Spleen (tissue), 11 donors: ENCODE data around the gene SH2D2A. TPM values are rescaled to one million over a fixed set of nuclear protein-coding genes. Genes with fewer than 3 reads are reported as not detected.
A peak's percentile ranks its signal among the peaks of the same experiment; 100 is the strongest.

ENCODE experiments used
- DNase-seq: peaks from one replicate; pipeline ENCODE4 v3.0.0-alpha.2; 2020
- H3K27ac ChIP-seq, 8 donors: fragments of 200-600 bp; sonication (generic) in 7 of 8; 1 replicate in 4 of 8; 2 replicates in 4 of 8; pipeline versions ENCODE4 v1.5.0 to v1.8.0; 2016 to 2021; ENCODE audit warnings: inconsistent platforms in 4 of 8, mild to moderate bottlenecking in 4 of 8, moderate library complexity in 1 of 8
- H3K27me3 ChIP-seq, 7 donors: fragments of 200-600 bp; sonication (generic) in 6 of 7; replicated peaks in 1 of 7; 1 replicate in 4 of 7; 2 replicates in 3 of 7; pipeline versions ENCODE4 v1.5.0 to v1.8.0; 2016 to 2021; ENCODE audit warnings: inconsistent platforms in 3 of 7, mild to moderate bottlenecking in 1 of 7
- H3K36me3 ChIP-seq, 6 donors: fragments of 200-600 bp; sonication (generic) in 5 of 6; 1 replicate in 4 of 6; 2 replicates in 2 of 6; pipeline versions ENCODE4 v1.5.0 to v1.8.0; 2016 to 2021; ENCODE audit warnings: inconsistent platforms in 2 of 6
- H3K4me1 ChIP-seq, 6 donors: fragments of 200-600 bp; sonication (generic) in 5 of 6; 1 replicate in 3 of 6; 2 replicates in 3 of 6; pipeline versions ENCODE4 v1.5.0 to v1.8.0; 2016 to 2021; ENCODE audit warnings: inconsistent platforms in 3 of 6
- H3K4me3 ChIP-seq, 8 donors: fragments of 200-600 bp; sonication (generic) in 7 of 8; 1 replicate in 4 of 8; 2 replicates in 4 of 8; pipeline versions ENCODE4 v1.5.0 to v1.8.0; 2016 to 2021; ENCODE audit warnings: inconsistent platforms in 4 of 8, mild to moderate bottlenecking in 4 of 8, moderate library complexity in 2 of 8
- H3K9me3 ChIP-seq, 8 donors: fragments of 200-600 bp; sonication (generic) in 7 of 8; 1 replicate in 4 of 8; 2 replicates in 4 of 8; pipeline versions ENCODE4 v1.5.0 to v1.8.0; 2016 to 2021; ENCODE audit warnings: inconsistent platforms in 4 of 8
- POLR2A ChIP-seq, 3 donors: fragments of 450-650 bp; IDR thresholded peaks; one replicate each; pipeline ENCODE4 v1.5.1; 2017; ENCODE audit warnings: antibody characterized with exemption in 3 of 3, mild to moderate bottlenecking in 1 of 3
- POLR2AphosphoS5 ChIP-seq, 3 donors: sonication (generic); formaldehyde crosslinking; IDR thresholded peaks; one replicate each; pipeline ENCODE4 v1.5.1; 2017; ENCODE audit warnings: antibody characterized with exemption in 3 of 3
- WGBS, 5 donors: extraction: QIAGEN DNeasy Blood & Tissue Kit in 3 of 5; methylation state at CpG; one replicate each; pipeline versions ENCODE4 v1.1.5 to v1.1.7; 2013 to 2018; 5-methylcytosine and 5-hydroxymethylcytosine counted together
- intact Hi-C: fragments of 100-400 bp; cut with DNase I; formaldehyde crosslinking; loops from one replicate; pipeline ENCODE4 v1.15.0; 2023; ENCODE audit warnings: low total_unique reads
- polyA plus RNA-seq, 3 donors: library from polyadenylated mRNA; stranded (reverse); fragments of 200-250 nt; gene quantifications; one replicate each; pipeline ENCODE4 v1.2.1, GENCODE V29; 2013
- total RNA-seq, 7 donors: library from RNA; depleted of rRNA in 3 of 7; stranded (reverse); fragments of >200 nt in 3 of 7; fragmentation: NEBNext Ultra II Directional in 4 of 7; extraction: Animal tissue kit (Norgen Biotek cat#: 25700) in 4 of 7; gene quantifications; one replicate each; pipeline versions ENCODE4 v1.1.0 to v1.2.1, GENCODE V29; 2016 to 2021
- TF ChIP-seq, protein P1 (sequence below), 11 experiments: fragments of 200-600 bp in 7 of 11; fragments of 450-650 bp in 4 of 11; sonication (generic) in 4 of 11; IDR thresholded peaks in 8 of 11; conservative IDR thresholded peaks in 3 of 11; 1 replicate in 7 of 11; 2 replicates in 4 of 11; pipeline versions ENCODE4 v1.4.0 to v1.8.0; 2016 to 2021; ENCODE audit warnings: antibody characterized with exemption in 11 of 11, inconsistent platforms in 4 of 11, mild to moderate bottlenecking in 1 of 11
- donor health status: healthy with polysubstance abuse.
- donor health status: DM: no; HTN: no; CAD: no; lungs with moderate emphysema.
- donor health status: DM: no; HTN: no; CAD: no.
- donor health status: Bipolar disorder and iron deficiency.
- donor health status: healthy.
- donor health status: DM: no; HTN: no; CAD: no.
- donor health status: DM: yes; HTN: yes; CAD: no.

Gene SH2D2A
- total and polyA plus RNA-seq, 10 donors = 3.6 to 22.1 (median 12.4) TPM

DNA sequence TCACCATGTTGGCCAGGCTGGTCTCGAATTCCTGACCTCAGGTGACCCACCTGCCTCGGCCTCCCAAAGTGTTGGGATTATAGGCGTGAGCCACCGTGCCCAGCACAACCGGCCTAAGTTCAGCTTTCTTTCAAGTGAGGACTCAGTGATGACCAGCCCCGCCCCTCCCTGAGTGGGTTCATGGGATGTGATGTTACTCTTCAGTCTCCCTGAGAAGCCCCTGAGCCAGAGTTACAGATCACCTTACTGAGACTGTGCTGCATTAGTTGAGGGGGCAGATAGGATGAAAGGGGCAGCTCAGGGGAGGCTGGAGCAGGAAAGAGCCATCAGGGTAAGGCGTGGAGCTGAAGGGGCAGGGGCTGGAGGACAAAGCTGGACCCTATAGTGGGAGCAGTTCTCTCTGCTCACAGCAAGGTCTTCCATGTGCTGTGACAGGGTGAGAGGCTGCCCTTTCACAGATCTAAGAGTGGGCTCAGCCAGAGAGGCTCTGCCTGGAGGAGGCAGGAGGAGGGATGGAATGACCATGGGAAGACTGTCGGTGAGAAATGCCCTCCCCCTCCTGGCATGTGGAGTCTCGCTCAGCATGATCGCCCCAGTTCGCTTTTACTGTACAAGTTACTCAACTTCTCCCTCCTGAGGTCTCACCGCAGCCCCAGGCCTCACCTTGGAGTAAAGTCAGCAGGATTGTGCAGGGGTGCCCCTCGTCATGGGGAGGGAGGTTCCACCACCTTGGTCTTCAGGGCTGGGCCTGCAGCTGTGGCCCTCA is 13.4 kb downstream of the SH2D2A start:
- no peaks in the 10 kb centered on the region for H3K27me3 ChIP-seq
- no peak overlapping the region for H3K4me3 ChIP-seq
- DNase-seq = no peak
- no peak overlapping the region for H3K27ac ChIP-seq
- TF ChIP-seq POLR2AphosphoS5 (IDR thresholded peaks at IDR 0.05) = peak; percentile 14 to 18 (median 17)
- TF ChIP-seq, protein P1, sequence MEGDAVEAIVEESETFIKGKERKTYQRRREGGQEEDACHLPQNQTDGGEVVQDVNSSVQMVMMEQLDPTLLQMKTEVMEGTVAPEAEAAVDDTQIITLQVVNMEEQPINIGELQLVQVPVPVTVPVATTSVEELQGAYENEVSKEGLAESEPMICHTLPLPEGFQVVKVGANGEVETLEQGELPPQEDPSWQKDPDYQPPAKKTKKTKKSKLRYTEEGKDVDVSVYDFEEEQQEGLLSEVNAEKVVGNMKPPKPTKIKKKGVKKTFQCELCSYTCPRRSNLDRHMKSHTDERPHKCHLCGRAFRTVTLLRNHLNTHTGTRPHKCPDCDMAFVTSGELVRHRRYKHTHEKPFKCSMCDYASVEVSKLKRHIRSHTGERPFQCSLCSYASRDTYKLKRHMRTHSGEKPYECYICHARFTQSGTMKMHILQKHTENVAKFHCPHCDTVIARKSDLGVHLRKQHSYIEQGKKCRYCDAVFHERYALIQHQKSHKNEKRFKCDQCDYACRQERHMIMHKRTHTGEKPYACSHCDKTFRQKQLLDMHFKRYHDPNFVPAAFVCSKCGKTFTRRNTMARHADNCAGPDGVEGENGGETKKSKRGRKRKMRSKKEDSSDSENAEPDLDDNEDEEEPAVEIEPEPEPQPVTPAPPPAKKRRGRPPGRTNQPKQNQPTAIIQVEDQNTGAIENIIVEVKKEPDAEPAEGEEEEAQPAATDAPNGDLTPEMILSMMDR (IDR thresholded peaks at IDR 0.05 in 8 of 11, conservative IDR thresholded peaks at IDR 0.05 in 3 of 11) = no peak
- 87 to 93% (median 92%) methylated on average over 12 to 13 of the region's 13 CpGs for WGBS, 5 donors
- H3K4me1 ChIP-seq = peaks cover 0 to 50% (median 13%) of the 10 kb centered on the region in 6 donors
- H3K36me3 ChIP-seq = peaks cover 0 to 61% (median 36%) of the 10 kb centered on the region in 6 donors
- H3K9me3 ChIP-seq = no peaks in the 10 kb centered on the region
- intact Hi-C loops = loop anchor here (10.0 kb wide), 1 partner anchor 52 kb away; the partner anchor contains the start of gene INSRR

DNA sequence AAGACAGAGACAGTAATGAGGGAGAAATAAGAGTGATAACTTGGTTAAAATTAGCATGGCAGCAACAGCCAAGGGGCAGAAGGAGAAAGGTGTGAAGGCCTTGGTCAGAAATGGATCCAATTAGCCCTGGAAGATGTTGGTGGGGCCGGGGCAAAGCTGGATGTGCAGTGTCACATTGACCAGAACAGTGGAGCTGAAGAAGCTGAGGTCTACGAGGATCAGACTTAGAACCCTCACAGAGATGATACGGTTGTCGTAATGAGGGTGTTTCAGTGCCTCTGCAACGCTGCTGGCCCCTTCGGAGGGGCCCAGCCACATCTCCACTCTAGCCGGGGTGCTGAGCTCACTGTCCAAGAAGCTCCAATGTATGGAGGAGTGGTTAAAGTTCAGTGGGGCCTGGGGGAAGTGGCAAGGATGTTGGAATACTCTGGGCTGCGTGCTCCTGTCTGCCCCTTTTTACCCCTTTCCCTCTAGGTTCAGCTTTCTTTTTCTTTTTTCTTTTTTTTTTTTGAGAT is 14.2 kb downstream of the SH2D2A start:
- intact Hi-C loops = loop anchor here (10.0 kb wide), 1 partner anchor 52 kb away; the partner anchor contains the start of gene INSRR
- Histone ChIP-seq H3K4me3 (no peak overlapping the region), H3K27me3 (no peaks in the 10 kb centered on the region), H3K27ac (no peak overlapping the region), H3K9me3 (no peaks in the 10 kb centered on the region), H3K36me3 (peaks cover 2 to 69% (median 44%) of the 10 kb centered on the region in 6 donors), H3K4me1 (peaks cover 0 to 45% (median 13%) of the 10 kb centered on the region in 6 donors)
- WGBS, 5 donors = 83 to 96% (median 92%) methylated on average over 8 of the region's 8 CpGs
- no peak for DNase-seq
- no peak for TF ChIP-seq POLR2A (IDR thresholded peaks at IDR 0.05)
- peak in 1 of 3 donors; percentile 31 for TF ChIP-seq POLR2AphosphoS5 (IDR thresholded peaks at IDR 0.05)

DNA sequence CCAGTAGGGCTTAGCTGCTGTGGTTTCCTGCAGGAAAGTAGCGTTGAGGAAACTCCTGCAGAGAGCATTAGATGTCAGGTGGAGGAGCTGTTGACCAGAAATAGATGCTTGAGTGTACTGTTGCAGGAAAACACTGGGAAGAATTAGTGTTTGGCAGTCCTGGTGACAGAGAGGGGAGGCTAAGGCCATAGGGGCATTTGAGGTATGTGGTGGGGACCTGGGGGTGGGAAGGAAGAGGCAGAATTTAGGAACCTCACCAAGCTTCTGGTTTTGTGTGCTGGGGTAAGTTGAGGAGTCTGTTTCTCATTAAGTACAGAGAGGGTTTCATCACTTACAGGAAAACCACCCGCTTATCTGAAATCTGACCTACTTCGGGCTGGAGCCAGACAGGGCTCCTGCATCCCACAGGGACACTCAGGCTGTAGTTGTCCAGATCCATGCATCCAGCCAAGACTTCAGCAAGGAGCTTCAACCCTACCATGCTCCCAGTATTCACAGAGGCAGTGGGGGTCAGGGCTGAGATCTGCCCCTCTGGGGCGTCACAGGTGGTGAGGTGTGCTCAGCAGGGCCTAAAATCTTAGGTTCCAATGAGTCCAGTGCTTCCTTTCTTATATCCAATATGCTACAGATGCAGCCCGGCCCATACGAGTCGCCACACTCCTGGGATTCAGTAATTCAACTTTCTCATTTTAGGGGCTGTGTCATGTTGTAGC is 15.1 kb downstream of the SH2D2A start:
- intact Hi-C loops = loop anchor here (10.0 kb wide), 1 partner anchor 53 kb away; the partner anchor contains the start of gene INSRR
- no peak overlapping the region for H3K4me3 ChIP-seq
- H3K27ac ChIP-seq = peak overlapping the region in 2 of 8 donors; percentile 4 to 8
- no peak for DNase-seq
- H3K9me3 ChIP-seq = no peaks in the 10 kb centered on the region
- H3K27me3 ChIP-seq = no peaks in the 10 kb centered on the region
- peak in 2 of 3 donors; percentile 3 to 10 for TF ChIP-seq POLR2AphosphoS5 (IDR thresholded peaks at IDR 0.05)
- TF ChIP-seq, protein P1 (IDR thresholded peaks at IDR 0.05 in 8 of 11, conservative IDR thresholded peaks at IDR 0.05 in 3 of 11) = no peak
- no peak for TF ChIP-seq POLR2A (IDR thresholded peaks at IDR 0.05)
- peaks cover 2 to 72% (median 50%) of the 10 kb centered on the region in 6 donors for H3K36me3 ChIP-seq
- peaks cover 0 to 43% (median 11%) of the 10 kb centered on the region in 6 donors for H3K4me1 ChIP-seq
- 57 to 76% (median 73%) methylated on average over 7 of the region's 7 CpGs for WGBS, 5 donors

DNA sequence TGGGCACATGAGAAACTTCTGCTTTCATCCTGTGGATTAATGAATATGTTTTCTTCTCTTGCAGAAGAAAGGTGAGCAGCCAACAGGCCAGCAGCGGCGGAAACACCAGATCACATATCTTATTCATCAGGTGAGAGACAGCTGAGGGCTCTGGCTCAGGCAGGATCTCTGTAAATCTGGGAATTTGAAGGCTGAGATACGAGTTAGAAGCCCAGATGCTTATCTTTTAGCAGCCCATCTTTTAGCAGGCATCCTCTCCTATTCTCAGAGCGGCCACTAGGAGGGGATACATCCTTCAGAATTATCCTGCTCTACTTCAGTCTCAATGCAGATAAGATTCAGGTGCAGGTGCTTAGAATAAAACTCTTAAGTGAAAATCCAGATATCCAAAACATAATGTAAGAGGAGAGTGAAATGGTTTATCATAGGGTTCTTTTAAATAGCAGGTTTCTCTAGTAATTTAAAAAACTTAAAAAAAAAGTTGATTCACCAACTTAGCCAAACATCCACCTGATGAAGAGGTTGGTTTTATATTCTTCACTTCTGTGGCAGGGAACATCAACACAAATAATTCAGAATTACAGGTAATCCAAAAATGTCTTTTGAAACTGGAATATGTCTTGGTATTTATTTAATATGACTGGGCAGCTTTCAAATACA is 19.3 kb downstream of the SH2D2A start:
- H3K9me3 ChIP-seq = no peaks in the 10 kb centered on the region
- DNase-seq = no peak
- peak overlapping the region in 3 of 8 donors; percentile 17 to 59 (median 37) for H3K27ac ChIP-seq
- intact Hi-C loops = no loop called here
- no peak overlapping the region for H3K4me3 ChIP-seq
- TF ChIP-seq, protein P1 (IDR thresholded peaks at IDR 0.05 in 8 of 11, conservative IDR thresholded peaks at IDR 0.05 in 3 of 11) = peak; percentile 56 to 83 (median 73)
- TF ChIP-seq POLR2AphosphoS5 (IDR thresholded peaks at IDR 0.05) (no peak), POLR2A (IDR thresholded peaks at IDR 0.05) (no peak)
- 43 to 64% (median 55%) methylated on average over 4 of the region's 4 CpGs for WGBS, 5 donors
- no peaks in the 10 kb centered on the region for H3K27me3 ChIP-seq
- H3K36me3 ChIP-seq = peaks cover 2 to 100% (median 87%) of the 10 kb centered on the region in 6 donors
- peaks cover 0 to 37% (median 16%) of the 10 kb centered on the region in 6 donors for H3K4me1 ChIP-seq
